A673 (cell line): ENCODE measurements around the gene RPL6. TPM values are rescaled to one million over a fixed set of nuclear protein-coding genes. Genes with fewer than 3 reads are reported as not detected.

Experiments
- BruUV-seq: library from RNA; stranded (reverse); fragments of 400-500 nt; replicated peaks from 2 replicates; lab custom pipeline; 2021; lab: Mats Ljungman, UMichigan
- CTCF ChIA-PET: fragments of 300-600 bp; sonication (Branson Sonifier 250); formaldehyde crosslinking; loops from one replicate; lab custom pipeline; 2022; ENCODE audit warnings: antibody characterized with exemption; lab: Charles Lee
- POLR2A ChIA-PET: fragments of 300-600 bp; sonication (Branson Sonifier 250); formaldehyde crosslinking; loops from one replicate; lab custom pipeline; 2022; ENCODE audit warnings: antibody characterized with exemption; ENCODE audit not compliant: low non-redundant PET; lab: Charles Lee
- DNase-seq: peaks from one replicate; pipeline ENCODE4 v3.0.0-alpha.2; 2015; ENCODE audit warnings: low spot score
- H3K27ac ChIP-seq: fragments of 200-600 bp; sonication (generic); 2 replicates; pipeline ENCODE4 v1.5.1; 2016; ENCODE audit warnings: mixed run types, low read depth, mild to moderate bottlenecking, mixed read lengths, antibody characterized with exemption, low read length; ENCODE audit not compliant: poor library complexity, severe bottlenecking
- H3K27me3 ChIP-seq: fragments of 200-600 bp; sonication (generic); replicated peaks from 2 replicates; pipeline ENCODE4 v1.6.1; 2017; ENCODE audit warnings: mixed run types, low read depth, mild to moderate bottlenecking, mixed read lengths, antibody characterized with exemption, low read length; ENCODE audit not compliant: insufficient read depth, poor library complexity
- H3K36me3 ChIP-seq: fragments of 200-600 bp; sonication (generic); 2 replicates; pipeline ENCODE4 v1.6.1; 2016; ENCODE audit warnings: mixed run types, mild to moderate bottlenecking, mixed read lengths, antibody characterized with exemption, low read length; ENCODE audit not compliant: insufficient read depth, poor library complexity, severe bottlenecking
- H3K4me1 ChIP-seq: fragments of 200-600 bp; sonication (generic); 2 replicates; pipeline ENCODE4 v1.6.1; 2017; ENCODE audit warnings: mixed run types, mild to moderate bottlenecking, mixed read lengths, antibody characterized with exemption, low read length; ENCODE audit not compliant: insufficient read depth, poor library complexity, severe bottlenecking
- H3K4me3 ChIP-seq: fragments of 200-600 bp; sonication (generic); 2 replicates; pipeline ENCODE4 v1.5.1; 2016; ENCODE audit warnings: low read depth, mixed run types, mild to moderate bottlenecking, mixed read lengths, low read length; ENCODE audit not compliant: poor library complexity, severe bottlenecking
- H3K9me3 ChIP-seq: fragments of 200-600 bp; sonication (generic); 2 replicates; pipeline ENCODE4 v1.6.1; 2016; ENCODE audit warnings: mixed run types, low read depth, mild to moderate bottlenecking, mixed read lengths, antibody characterized with exemption, low read length; ENCODE audit not compliant: poor library complexity, severe bottlenecking
- CTCF ChIP-seq: fragments of 300-800, 200-600 bp; sonication (generic); conservative IDR thresholded peaks from 2 replicates; pipeline ENCODE4 v1.5.1; 2017; ENCODE audit warnings: low read depth, mild to moderate bottlenecking, antibody characterized with exemption, low read length, moderate library complexity, mixed read lengths
- EZH2 ChIP-seq: fragments of 200-600 bp; sonication (generic); IDR thresholded peaks from 2 replicates; pipeline ENCODE4 v1.6.1; 2017; ENCODE audit warnings: borderline replicate concordance, low read depth, mild to moderate bottlenecking, mixed read lengths, antibody characterized with exemption, low read length; ENCODE audit not compliant: poor library complexity, severe bottlenecking
- intact Hi-C: fragments of 100-400 bp; cut with micrococcal nuclease; formaldehyde crosslinking; loops from one replicate; pipeline ENCODE4 v1.10.0; 2022; ENCODE audit not compliant: unreplicated experiment
- total RNA-seq: library from RNA; stranded (reverse); gene quantifications from 2 replicates; pipeline ENCODE4 v1.2.3, GENCODE V29; 2021

Gene RPL6
- total RNA-seq, 1 experiment from 2014 or later: 1,605 TPM

- CTCF ChIA-PET: no interaction called here
- no peak for DNase-seq
- Histone ChIP-seq H3K36me3 (no peaks in the 10 kb centered on the region), H3K27me3 (no peaks in the 10 kb centered on the region), H3K27ac (no peak overlapping the region), H3K9me3 (no peaks in the 10 kb centered on the region), H3K4me3 (no peak overlapping the region), H3K4me1 (no peaks in the 10 kb centered on the region)
- TF ChIP-seq CTCF: no peak
- TF ChIP-seq EZH2: no peak
- POLR2A ChIA-PET: no interaction called here
- intact Hi-C loops: no loop called here
- no TSS peak for BruUV-seq
Observed at GRCh38 chr12:112374166-112374740, 35.2 kb downstream of the RPL6 start.

- Histone ChIP-seq H3K4me3 (no peak overlapping the region), H3K27ac (no peak overlapping the region), H3K36me3 (no peaks in the 10 kb centered on the region), H3K4me1 (no peaks in the 10 kb centered on the region), H3K27me3 (no peaks in the 10 kb centered on the region), H3K9me3 (no peaks in the 10 kb centered on the region)
- TF ChIP-seq EZH2 (no peak), CTCF (no peak)
- intact Hi-C loops: no loop called here
- CTCF ChIA-PET: no interaction called here
- DNase-seq: no peak
- POLR2A ChIA-PET: no interaction called here
- BruUV-seq: no TSS peak
Observed at GRCh38 chr12:112370868-112371510, 38.4 kb downstream of the RPL6 start.

GRCh38 chr12:112370199-112370598, 39.2 kb downstream of the RPL6 start:
- DNase-seq: no peak
- H3K4me1 ChIP-seq: no peaks in the 10 kb centered on the region
- no peak overlapping the region for H3K27ac ChIP-seq
- intact Hi-C loops: no loop called here
- ChIA-PET POLR2A (no interaction called here), CTCF (no interaction called here)
- no peak overlapping the region for H3K4me3 ChIP-seq
- no peaks in the 10 kb centered on the region for H3K9me3 ChIP-seq
- no peaks in the 10 kb centered on the region for H3K36me3 ChIP-seq
- TF ChIP-seq EZH2 (no peak), CTCF (no peak)
- BruUV-seq: no TSS peak
- H3K27me3 ChIP-seq: no peaks in the 10 kb centered on the region
